Loucy (cell line): ENCODE measurements around the gene ERAL1.

ENCODE experiments used
- EZH2phosphoT487 ChIP-seq: fragments of 200-600 bp; IDR thresholded peaks from 2 replicates; pipeline ENCODE4 v1.6.1; 2018; ENCODE audit warnings: antibody characterized with exemption, mild to moderate bottlenecking, moderate library complexity, borderline replicate concordance
- TF ChIP-seq, protein P1 (sequence below): fragments of 200-600 bp; sonication (generic); conservative IDR thresholded peaks from 2 replicates; pipeline ENCODE4 v1.5.1; 2014; ENCODE audit warnings: mild to moderate bottlenecking, antibody characterized with exemption, low read length

- TF ChIP-seq, protein P1, sequence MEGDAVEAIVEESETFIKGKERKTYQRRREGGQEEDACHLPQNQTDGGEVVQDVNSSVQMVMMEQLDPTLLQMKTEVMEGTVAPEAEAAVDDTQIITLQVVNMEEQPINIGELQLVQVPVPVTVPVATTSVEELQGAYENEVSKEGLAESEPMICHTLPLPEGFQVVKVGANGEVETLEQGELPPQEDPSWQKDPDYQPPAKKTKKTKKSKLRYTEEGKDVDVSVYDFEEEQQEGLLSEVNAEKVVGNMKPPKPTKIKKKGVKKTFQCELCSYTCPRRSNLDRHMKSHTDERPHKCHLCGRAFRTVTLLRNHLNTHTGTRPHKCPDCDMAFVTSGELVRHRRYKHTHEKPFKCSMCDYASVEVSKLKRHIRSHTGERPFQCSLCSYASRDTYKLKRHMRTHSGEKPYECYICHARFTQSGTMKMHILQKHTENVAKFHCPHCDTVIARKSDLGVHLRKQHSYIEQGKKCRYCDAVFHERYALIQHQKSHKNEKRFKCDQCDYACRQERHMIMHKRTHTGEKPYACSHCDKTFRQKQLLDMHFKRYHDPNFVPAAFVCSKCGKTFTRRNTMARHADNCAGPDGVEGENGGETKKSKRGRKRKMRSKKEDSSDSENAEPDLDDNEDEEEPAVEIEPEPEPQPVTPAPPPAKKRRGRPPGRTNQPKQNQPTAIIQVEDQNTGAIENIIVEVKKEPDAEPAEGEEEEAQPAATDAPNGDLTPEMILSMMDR = no peak
- no peak for TF ChIP-seq EZH2phosphoT487
These were observed 12.5 kb downstream of the ERAL1 start for GRCh38 chr17:28867276-28867675.
